GM11168 (cell line): ENCODE measurements around the gene DYSF.

ENCODE experiments used
- in situ Hi-C: fragments of 300-500 bp; cut with MboI; formaldehyde crosslinking; loops from one replicate; pipeline ENCODE4 v1.12.0; 2022; ENCODE audit warnings: low sequenced_read_pairs; ENCODE audit not compliant: unreplicated experiment

Gene DYSF

DNA sequence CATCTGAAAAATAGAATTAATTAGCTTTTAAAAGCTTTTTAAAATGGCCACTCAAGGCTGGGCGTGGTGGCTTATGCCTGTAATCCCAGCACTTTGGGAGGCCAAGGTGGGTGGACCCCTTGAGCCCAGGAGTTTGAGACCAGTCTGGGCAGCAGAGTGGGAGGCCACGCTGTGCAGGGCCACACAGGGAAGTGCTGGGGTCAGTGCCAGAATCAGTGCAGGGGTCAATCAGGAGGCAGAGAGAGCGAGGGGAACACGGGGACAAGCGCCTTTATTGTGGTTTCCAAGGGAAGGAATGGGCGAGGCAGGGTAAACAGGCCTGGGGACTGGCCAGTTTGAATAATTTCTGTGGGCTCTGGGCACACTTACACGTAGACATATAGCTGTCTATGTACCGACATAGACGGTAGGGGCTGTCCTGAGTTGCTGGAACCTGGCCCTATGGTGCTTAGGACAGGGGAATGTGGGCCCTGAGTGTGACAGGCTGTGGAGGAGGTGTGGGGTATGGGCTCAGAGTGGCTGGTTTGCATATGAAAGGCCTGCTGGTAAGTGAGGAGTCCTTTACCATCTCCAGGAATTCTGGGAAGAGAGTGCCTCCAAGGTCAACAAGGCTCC is 42.9 kb downstream of the DYSF start:
- in situ Hi-C loops: no loop called here

- in situ Hi-C loops: no loop called here
Observed at GRCh38 chr2:71498261-71498701, 44.9 kb downstream of the DYSF start.

- in situ Hi-C loops: loop anchor here (25.0 kb wide), 1 partner anchor 337 kb away; no protein-coding TSS in a partner anchor
Observed at GRCh38 chr2:71499691-71500090, 46.3 kb downstream of the DYSF start.

DNA sequence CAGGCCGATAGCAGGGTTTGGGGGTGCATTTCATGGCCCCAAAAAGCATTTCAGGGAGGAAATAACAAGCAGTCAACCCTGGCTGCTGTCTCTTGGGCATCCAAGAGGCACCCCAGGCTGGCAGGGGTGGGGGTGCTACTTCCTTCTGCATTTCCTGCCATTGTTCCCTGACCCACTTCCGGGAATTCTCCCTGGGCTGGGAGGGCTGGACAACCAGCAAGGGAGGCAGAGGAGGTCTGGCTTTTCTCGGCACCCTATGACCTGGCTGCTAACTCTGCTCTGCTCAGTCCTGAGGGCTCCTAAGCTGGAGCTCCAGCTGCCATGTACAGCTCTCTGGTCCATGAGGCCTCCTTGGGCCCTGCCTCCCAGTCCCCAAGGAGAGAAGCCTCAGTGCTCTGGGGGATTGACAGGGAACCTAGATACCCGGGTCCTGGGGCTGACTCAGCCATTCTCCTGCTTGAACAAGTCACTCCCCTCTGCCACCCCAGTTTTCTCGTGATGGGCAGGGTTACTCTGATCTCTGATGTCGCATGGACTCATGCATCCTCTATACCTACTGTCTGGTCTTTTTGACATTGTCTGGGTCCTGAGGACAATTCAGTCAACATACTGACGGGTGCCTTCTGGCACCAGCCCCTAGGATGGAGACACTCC is 47.2 kb downstream of the DYSF start:
- in situ Hi-C loops: loop anchor here (25.0 kb wide), 1 partner anchor 338 kb away; no protein-coding TSS in a partner anchor

GRCh38 chr2:71502941-71503738 is 49.8 kb downstream of the DYSF start:
- in situ Hi-C loops: loop anchor here (25.0 kb wide), 1 partner anchor 341 kb away; no protein-coding TSS in a partner anchor

DNA sequence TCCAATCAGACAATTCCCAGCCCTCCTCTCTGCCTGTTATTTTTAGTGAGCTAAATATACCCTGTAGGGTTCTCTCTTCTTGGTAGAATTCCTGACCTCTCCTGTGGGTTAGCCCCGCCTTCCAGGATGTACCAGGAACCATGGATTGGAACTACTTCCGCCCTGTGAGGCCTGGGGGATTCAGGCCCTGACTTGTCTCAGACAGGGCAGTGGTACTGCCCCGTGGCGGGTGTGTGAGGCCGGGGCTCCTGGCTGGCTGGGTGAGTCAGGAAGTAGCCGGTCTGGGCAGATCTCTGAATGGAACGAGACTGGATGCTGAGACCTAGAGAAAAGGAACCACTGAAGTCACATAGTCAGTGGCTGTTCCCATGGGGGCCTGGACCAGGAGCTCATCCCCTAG is 50.5 kb downstream of the DYSF start:
- in situ Hi-C loops: loop anchor here (25.0 kb wide), 1 partner anchor 342 kb away; no protein-coding TSS in a partner anchor

DNA sequence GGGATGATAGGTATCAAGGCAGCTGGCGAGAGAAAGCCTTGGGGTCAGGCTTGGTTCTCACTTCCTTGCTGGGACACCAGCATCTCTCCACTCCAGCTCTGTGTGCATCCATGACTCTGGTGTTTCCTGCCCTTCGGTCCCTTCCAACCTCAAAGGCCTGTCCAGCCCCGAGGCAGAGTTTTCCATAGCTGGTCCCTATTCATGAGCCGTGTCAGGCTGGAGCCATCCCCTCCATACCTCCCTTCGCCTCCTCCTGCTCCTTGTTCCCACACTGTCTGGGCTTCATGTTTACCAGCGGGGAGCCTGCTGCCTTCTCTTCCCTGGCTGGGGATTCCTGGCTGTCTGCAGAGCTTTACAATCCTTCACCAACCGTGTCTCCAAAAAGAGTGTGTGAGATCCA is 51.2 kb downstream of the DYSF start:
- in situ Hi-C loops: loop anchor here (5.0 to 25.0 kb wide), 2 partner anchors 202 to 342 kb away; no protein-coding TSS in a partner anchor

GRCh38 chr2:71505086-71505769 is 51.9 kb downstream of the DYSF start:
- in situ Hi-C loops: loop anchor here (5.0 to 25.0 kb wide), 2 partner anchors 203 to 343 kb away; no protein-coding TSS in a partner anchor

DNA sequence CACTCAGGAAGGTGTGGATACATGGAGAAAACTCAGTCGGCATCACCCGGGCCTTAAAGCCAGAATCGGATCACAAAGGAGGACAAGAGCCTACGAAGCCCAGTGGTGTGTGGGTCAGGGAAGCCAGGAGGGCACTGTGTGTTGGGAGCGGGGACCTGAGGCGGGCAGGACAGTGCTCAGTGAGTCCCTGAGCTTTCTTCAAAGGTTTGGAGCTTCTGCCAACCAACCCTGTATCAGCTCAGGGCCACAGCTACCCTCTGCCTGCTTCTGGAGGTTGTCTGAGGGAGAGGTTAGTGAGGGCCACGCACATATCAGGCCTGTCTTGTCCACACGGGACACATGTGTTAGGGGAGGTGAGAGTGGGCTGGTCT is 52.4 kb downstream of the DYSF start:
- in situ Hi-C loops: loop anchor here (5.0 to 25.0 kb wide), 2 partner anchors 203 to 343 kb away; no protein-coding TSS in a partner anchor

- in situ Hi-C loops: loop anchor here (5.0 to 25.0 kb wide), 2 partner anchors 204 to 344 kb away; no protein-coding TSS in a partner anchor
Observed at GRCh38 chr2:71506222-71507153, 53.1 kb downstream of the DYSF start.

DNA sequence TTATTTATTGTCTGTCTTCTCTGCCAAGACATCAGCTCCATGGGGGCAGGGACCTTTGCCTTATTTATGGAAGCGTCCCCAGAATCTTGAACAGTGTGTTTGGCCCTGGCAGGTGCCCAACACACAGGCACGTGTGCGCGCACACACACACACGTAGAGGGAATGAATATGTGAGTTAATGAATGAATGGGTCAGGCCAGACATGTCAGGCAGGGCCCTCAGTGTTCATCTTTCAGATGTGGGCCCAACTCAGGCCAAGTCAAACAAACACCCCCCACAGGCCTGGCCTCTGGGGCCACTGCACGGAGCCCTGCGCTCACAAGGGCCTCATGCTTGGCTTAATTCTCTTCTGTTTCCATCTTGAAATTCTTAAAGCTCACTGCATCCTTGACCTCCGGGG is 54.1 kb downstream of the DYSF start:
- in situ Hi-C loops: loop anchor here (5.0 to 25.0 kb wide), 2 partner anchors 205 to 345 kb away; no protein-coding TSS in a partner anchor

GRCh38 chr2:71510196-71510807 is 56.9 kb downstream of the DYSF start:
- in situ Hi-C loops: loop anchor here (25.0 kb wide), 1 partner anchor 348 kb away; no protein-coding TSS in a partner anchor

DNA sequence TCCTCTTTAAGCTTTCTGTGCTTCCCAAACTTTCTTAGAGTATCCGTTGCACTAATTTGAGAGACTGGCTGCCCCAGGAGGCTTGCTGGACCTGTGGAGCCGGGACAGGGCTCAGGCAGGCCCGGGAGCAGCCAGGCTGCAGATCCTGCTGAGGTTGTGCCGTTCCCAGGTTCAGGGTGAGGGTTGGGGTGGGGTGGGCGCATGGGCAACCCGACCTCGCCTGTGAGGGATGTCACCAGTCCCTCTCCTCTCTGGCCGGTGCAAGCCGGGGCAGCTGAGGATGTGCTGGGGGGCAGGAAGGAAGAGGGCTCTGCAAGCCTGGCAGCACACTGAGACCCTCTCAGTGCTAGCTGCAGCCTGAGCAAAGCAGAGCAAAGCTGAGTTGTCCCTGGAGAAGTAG is 57.6 kb downstream of the DYSF start:
- in situ Hi-C loops: loop anchor here (25.0 kb wide), 1 partner anchor 349 kb away; no protein-coding TSS in a partner anchor

- in situ Hi-C loops: loop anchor here (25.0 kb wide), 1 partner anchor 349 kb away; no protein-coding TSS in a partner anchor
Observed at GRCh38 chr2:71511776-71512175, 58.4 kb downstream of the DYSF start.

DNA sequence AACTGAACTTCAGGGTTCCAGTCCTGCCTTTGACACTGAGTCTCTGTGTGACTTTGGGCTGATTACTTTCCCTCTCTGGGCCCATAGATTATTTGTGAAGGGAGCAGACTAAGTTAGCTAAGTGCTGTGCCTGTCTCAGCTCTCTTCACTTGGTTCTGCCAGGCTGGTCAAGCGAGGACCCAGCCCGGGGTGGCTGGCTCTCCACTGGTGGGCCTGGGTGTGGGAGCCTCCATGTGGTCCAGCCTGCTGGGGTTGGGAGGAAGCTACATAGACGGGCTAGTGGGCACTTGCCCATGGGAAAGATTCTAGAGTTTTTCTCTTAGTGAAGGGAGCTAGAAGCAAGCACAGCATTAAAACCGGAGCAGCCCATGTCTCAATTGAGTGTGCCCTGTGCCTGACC is 59.0 kb downstream of the DYSF start:
- in situ Hi-C loops: loop anchor here (25.0 kb wide), 1 partner anchor 350 kb away; no protein-coding TSS in a partner anchor

DNA sequence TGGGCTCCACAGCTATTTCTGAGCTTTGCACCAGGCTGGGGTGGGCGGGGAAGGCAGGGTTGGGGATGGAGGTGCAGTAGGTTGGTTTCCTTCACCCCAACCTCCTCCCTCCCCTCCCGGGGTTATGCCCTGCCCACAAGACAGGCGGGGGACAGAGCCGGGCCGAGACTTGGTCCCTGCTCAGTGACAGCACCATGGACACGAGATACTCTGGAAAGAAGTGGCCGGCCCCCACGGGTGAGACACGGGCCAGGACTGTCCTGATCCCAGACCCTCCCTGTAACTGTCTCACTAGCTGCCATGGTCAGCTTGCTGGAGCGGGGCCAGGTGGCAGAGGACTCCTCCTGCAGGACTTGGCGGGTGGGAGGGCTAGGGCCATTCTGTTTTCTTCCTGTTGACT is 59.7 kb downstream of the DYSF start:
- in situ Hi-C loops: loop anchor here (25.0 kb wide), 1 partner anchor 351 kb away; no protein-coding TSS in a partner anchor

DNA sequence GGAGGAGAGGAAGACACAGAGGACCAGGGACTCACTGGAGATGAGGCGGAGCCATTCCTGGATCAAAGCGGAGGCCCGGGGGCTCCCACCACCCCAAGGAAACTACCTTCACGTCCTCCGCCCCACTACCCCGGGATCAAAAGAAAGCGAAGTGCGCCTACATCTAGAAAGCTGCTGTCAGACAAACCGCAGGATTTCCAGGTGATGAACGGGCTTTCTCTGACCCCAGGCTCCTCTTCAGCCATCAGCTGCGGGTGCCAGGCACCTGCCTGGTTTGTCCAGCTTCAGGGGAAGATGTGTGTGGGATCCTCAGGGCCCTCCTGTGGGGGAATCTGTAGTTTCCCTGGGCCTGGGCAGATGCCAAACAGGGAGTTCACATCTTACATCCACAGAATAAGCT is 60.4 kb downstream of the DYSF start:
- in situ Hi-C loops: loop anchor here (25.0 kb wide), 1 partner anchor 351 kb away; no protein-coding TSS in a partner anchor

GRCh38 chr2:71516253-71516888 is 63.0 kb downstream of the DYSF start:
- in situ Hi-C loops: loop anchor here (25.0 kb wide), 1 partner anchor 354 kb away; no protein-coding TSS in a partner anchor
